Kidney (tissue), 14 donors: ENCODE data around the gene TIMP3. TPM values are rescaled to one million over a fixed set of nuclear protein-coding genes. Genes with fewer than 3 reads are reported as not detected.

ENCODE experiments used
- DNase-seq, 5 donors: peaks; one replicate each; pipeline ENCODE4 v3.0.0-alpha.2; 2013 to 2020
- FAIRE-seq: peaks from 2 replicates; lab custom pipeline; 2012; peaks lifted over from hg19 to GRCh38; lab: Jason Lieb, UNC
- H3K27ac ChIP-seq, 2 donors: one replicate each; pipeline ENCODE4 v1.7.0; 2013; ENCODE audit warnings: low read depth in 2 of 2, low read length in 2 of 2, inconsistent platforms in 1 of 2
- H3K27me3 ChIP-seq: one replicate; pipeline ENCODE4 v1.7.1; 2013; ENCODE audit warnings: low read length, inconsistent platforms; ENCODE audit not compliant: control insufficient read depth, insufficient read depth
- H3K36me3 ChIP-seq, 3 donors: one replicate each; pipeline versions ENCODE4 v1.7.0 to v1.7.1; 2013; ENCODE audit warnings: low read length in 3 of 3, control low read depth in 1 of 3, inconsistent platforms in 1 of 3; ENCODE audit not compliant: insufficient read depth in 3 of 3, control insufficient read depth in 2 of 3
- H3K4me1 ChIP-seq, 3 donors: one replicate each; pipeline versions ENCODE4 v1.7.0 to v1.7.1; 2013; ENCODE audit warnings: low read length in 3 of 3, inconsistent platforms in 1 of 3, low read depth in 1 of 3; ENCODE audit not compliant: control insufficient read depth in 2 of 3, insufficient read depth in 2 of 3
- H3K4me3 ChIP-seq, 3 donors: one replicate each; pipeline versions ENCODE4 v1.7.0 to v1.8.1; 2013; ENCODE audit warnings: low read length in 3 of 3, control low read depth in 1 of 3, inconsistent platforms in 1 of 3
- H3K9ac ChIP-seq, 3 donors: one replicate each; pipeline versions ENCODE4 v1.7.0 to v1.7.1; 2013; ENCODE audit warnings: low read length in 3 of 3, control low read depth in 1 of 3, inconsistent platforms in 1 of 3
- H3K9me3 ChIP-seq, 3 donors: one replicate each; pipeline versions ENCODE4 v1.7.0 to v1.7.1; 2013; ENCODE audit warnings: low read length in 3 of 3, control low read depth in 1 of 3, inconsistent platforms in 1 of 3; ENCODE audit not compliant: control insufficient read depth in 2 of 3, insufficient read depth in 1 of 3
- intact Hi-C: fragments of 100-400 bp; cut with DNase I; formaldehyde crosslinking; loops from one replicate; pipeline ENCODE4 v1.11.1; 2022
- polyA plus RNA-seq: library from polyadenylated mRNA; stranded (reverse); fragments of 350-450 nt; fragmentation: Illumina TruSeq; extraction: RNeasy Lipid Tissue Mini Kit (QIAGEN cat#74804); gene quantifications from one replicate; pipeline ENCODE4 v1.2.3, GENCODE V29; 2014; ENCODE audit warnings: low read depth, low replicate concordance; ENCODE audit not compliant: insufficient read depth
- total RNA-seq: library from RNA; stranded (reverse); fragmentation: NEBNext Ultra II Directional; extraction: Animal tissue kit (Norgen Biotek cat#: 25700); gene quantifications from one replicate; pipeline ENCODE4 v1.2.1, GENCODE V29; 2021
- TF ChIP-seq, protein P1 (sequence below): IDR thresholded peaks from 3 replicates; pipeline ENCODE4 v1.5.1; 2012; ENCODE audit warnings: mild to moderate bottlenecking, moderate library complexity, borderline replicate concordance; ENCODE audit not compliant: insufficient read depth; ENCODE audit errors: extremely low read depth
- donor health status: control.
- donor health status: control.
- donor health status: control.
- donor health status: control.
- donor health status: control.
- donor health status: DM: yes; HTN: yes; CAD: no.
- donor health status: Normal renal cell carcinoma (clear cell type).

Gene TIMP3
- total and polyA plus RNA-seq, 2 donors from 2014 or later, result 198 to 818 TPM

DNA sequence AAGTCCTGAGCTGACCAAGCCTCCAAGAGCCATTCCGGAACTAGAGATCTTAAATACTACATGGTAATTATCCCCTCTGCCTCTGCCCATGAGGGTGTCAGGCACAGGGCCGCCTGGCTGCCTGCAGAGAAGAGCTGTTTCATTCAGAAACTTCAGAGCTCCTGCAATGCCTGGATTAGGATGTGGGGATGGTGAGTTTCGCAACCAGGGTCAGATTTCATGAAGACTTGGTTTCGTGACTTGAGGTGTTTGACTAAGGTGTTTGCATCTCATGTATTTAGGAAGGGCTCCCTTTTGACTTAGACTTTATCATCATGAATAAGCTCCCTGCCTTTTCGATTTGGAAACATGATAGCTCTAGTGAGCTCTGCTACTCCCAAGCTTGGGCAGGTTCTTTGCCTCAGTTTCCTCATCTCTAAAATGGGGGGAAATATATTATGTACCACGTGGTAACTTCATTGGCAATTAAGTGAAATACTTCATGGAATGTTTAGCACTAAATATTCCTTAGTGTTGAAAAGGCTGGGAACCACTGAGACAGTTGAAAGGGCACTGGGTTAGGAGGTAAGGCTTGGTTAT, 9.1 kb downstream of the TIMP3 start:
- Histone ChIP-seq H3K27me3 (no peaks in the 10 kb centered on the region), H3K9ac (no peak overlapping the region), H3K4me3 (no peak overlapping the region), H3K9me3 (no peaks in the 10 kb centered on the region), H3K27ac (no peak overlapping the region), H3K36me3 (peaks cover 0 to 4% (median 0%) of the 10 kb centered on the region in 3 donors), H3K4me1 (peaks cover 0 to 34% (median 30%) of the 10 kb centered on the region in 3 donors)
- TF ChIP-seq, protein P1, sequence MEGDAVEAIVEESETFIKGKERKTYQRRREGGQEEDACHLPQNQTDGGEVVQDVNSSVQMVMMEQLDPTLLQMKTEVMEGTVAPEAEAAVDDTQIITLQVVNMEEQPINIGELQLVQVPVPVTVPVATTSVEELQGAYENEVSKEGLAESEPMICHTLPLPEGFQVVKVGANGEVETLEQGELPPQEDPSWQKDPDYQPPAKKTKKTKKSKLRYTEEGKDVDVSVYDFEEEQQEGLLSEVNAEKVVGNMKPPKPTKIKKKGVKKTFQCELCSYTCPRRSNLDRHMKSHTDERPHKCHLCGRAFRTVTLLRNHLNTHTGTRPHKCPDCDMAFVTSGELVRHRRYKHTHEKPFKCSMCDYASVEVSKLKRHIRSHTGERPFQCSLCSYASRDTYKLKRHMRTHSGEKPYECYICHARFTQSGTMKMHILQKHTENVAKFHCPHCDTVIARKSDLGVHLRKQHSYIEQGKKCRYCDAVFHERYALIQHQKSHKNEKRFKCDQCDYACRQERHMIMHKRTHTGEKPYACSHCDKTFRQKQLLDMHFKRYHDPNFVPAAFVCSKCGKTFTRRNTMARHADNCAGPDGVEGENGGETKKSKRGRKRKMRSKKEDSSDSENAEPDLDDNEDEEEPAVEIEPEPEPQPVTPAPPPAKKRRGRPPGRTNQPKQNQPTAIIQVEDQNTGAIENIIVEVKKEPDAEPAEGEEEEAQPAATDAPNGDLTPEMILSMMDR, result no peak
- FAIRE-seq (no peak), DNase-seq (no peak)
- intact Hi-C loops, result no loop called here

DNA sequence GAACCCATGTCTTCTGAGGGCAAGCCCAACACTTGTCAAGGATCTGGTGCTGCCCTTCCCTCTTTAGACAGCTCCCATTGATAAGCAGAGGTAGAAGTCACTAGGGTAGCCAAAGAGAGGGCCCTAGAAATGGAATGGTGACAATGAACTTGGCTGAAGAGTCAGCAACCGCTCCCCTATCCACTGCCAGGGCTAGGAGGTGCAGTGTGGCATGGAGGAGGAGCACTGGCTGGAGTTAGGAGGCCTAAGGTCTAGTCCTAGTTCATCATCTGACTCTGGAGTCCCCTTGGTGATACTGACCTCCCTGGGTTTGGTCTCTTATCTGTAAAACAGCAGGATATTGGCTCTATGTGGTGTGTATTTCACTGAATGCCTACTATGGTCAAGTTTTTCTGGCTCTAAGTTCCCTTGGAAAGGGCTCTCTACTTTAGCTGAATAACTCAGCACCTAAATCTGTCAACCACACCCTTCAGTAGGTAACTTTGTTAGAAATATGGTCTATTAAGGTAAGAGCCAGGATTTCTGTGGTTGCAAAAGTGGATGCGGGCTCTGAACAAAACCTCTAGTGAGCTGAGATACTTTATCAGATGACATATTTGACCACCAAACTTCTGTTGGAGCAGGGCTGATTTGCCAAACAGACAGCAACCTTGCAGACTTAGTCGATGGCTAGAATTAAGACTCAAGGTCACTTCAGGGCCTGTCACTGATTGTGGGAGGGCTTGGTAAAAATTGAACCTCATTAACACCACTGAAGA, 10.5 kb downstream of the TIMP3 start:
- TF ChIP-seq, protein P1, result no peak
- no peaks in the 10 kb centered on the region for H3K27me3 ChIP-seq
- H3K4me3 ChIP-seq, result no peak overlapping the region
- FAIRE-seq, result no peak
- H3K27ac ChIP-seq, result no peak overlapping the region
- no peak overlapping the region for H3K9ac ChIP-seq
- intact Hi-C loops, result no loop called here
- peaks cover 0 to 4% (median 0%) of the 10 kb centered on the region in 3 donors for H3K36me3 ChIP-seq
- H3K9me3 ChIP-seq, result no peaks in the 10 kb centered on the region
- no peak for DNase-seq
- peaks cover 0 to 41% (median 37%) of the 10 kb centered on the region in 3 donors for H3K4me1 ChIP-seq

DNA sequence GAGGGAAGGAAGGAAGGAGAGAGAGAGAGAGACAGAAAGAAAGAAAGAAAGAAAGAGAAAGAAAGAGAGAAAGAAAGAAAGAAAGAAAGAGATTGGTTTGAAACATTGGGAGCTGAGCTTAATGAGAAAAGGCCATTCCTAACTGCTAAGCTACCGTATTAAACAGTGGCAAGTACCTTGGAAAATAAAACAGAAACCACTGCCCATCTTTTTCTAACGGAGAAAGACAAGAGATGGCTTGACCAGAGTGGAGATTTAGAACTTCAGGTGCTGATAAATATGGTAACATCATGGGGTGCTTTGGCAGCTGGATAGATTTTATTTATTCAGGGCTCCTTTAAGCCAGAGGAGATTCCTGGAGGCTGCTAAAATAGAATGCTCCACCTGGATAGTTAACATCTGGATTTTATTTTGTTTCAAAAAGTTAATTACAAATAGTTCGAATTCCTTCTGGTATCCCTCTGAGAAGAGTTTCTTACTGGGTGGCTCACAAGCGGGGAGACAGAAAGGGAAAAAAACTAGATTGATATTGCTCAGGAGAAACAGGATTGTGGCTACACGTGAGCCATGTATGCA, 12.9 kb downstream of the TIMP3 start:
- peak in 1 of 5 donors; percentile 28 for DNase-seq
- Histone ChIP-seq H3K27ac (no peak overlapping the region), H3K4me1 (peaks cover 0 to 39% (median 38%) of the 10 kb centered on the region in 3 donors), H3K9me3 (no peaks in the 10 kb centered on the region), H3K36me3 (no peaks in the 10 kb centered on the region), H3K27me3 (no peaks in the 10 kb centered on the region), H3K9ac (no peak overlapping the region), H3K4me3 (no peak overlapping the region)
- no peak for FAIRE-seq
- intact Hi-C loops, result no loop called here
- TF ChIP-seq, protein P1, result no peak
